CD4-positive, alpha-beta T cell (primary cell): ENCODE results near the gene ST6GALNAC3. TPM values are rescaled to one million over a fixed set of nuclear protein-coding genes. Genes with fewer than 3 reads are reported as not detected.
"Not testable (repeated sequence)": the region's sequence is repeated elsewhere in the genome, so short reads cannot be mapped to it uniquely, and the experiment has no call there.

Experiments used
- ATAC-seq: fragments of 200-7000 bp; cut with Tn5 transposase; one replicate; pipeline ENCODE4 v1.10.0; 2022; ENCODE audit warnings: mild to moderate bottlenecking; ENCODE audit not compliant: poor library complexity
- CTCF ChIA-PET: fragments of 350-600 bp; sonication (Branson Sonifier 250); formaldehyde crosslinking; loops from one replicate; lab custom pipeline; 2021; ENCODE audit warnings: antibody characterized with exemption, inconsistent platforms; lab: Charles Lee
- POLR2A ChIA-PET: fragments of 350-600 bp; sonication (Branson Sonifier 250); formaldehyde crosslinking; loops from one replicate; lab custom pipeline; 2021; ENCODE audit warnings: antibody characterized with exemption, inconsistent platforms; lab: Charles Lee
- DNase-seq, 14 experiments: peaks; one replicate each; pipeline ENCODE4 v3.0.0-alpha.2; 2013 to 2020; ENCODE audit warnings: mixed read lengths in 2 of 14
- H3K27ac ChIP-seq, 2 donors: one replicate each; pipeline versions ENCODE4 v1.5.1 to v1.7.0; 2013; ENCODE audit warnings: low read length in 2 of 2, low read depth in 1 of 2, mild to moderate bottlenecking in 1 of 2
- H3K27me3 ChIP-seq, 2 experiments: 1 replicate in 1 of 2; 2 replicates in 1 of 2; pipeline versions ENCODE4 v1.6.1 to v1.7.0; 2013; ENCODE audit warnings: low read length in 2 of 2, control low read depth in 1 of 2, mild to moderate bottlenecking in 1 of 2, moderate library complexity in 1 of 2; ENCODE audit not compliant: insufficient read depth in 2 of 2, control insufficient read depth in 1 of 2
- H3K36me3 ChIP-seq: one replicate; pipeline ENCODE4 v1.6.1; 2013; ENCODE audit warnings: low read length, control low read depth; ENCODE audit not compliant: insufficient read depth
- H3K4me1 ChIP-seq: one replicate; pipeline ENCODE4 v1.6.1; 2013; ENCODE audit warnings: low read length, control low read depth; ENCODE audit not compliant: insufficient read depth
- H3K4me3 ChIP-seq: one replicate; pipeline ENCODE4 v1.5.1; 2013; ENCODE audit warnings: mild to moderate bottlenecking, low read length, moderate library complexity
- H3K9me3 ChIP-seq, 2 experiments: 1 replicate in 1 of 2; 2 replicates in 1 of 2; pipeline versions ENCODE4 v1.6.1 to v1.7.0; 2013; ENCODE audit warnings: low read length in 2 of 2, mild to moderate bottlenecking in 2 of 2, control low read depth in 1 of 2, moderate library complexity in 1 of 2; ENCODE audit not compliant: control insufficient read depth in 1 of 2, insufficient read depth in 1 of 2
- H3K27ac Mint-ChIP-seq: one replicate; pipeline ENCODE4 v1.8.0; 2020; ENCODE audit warnings: mixed read lengths
- H3K27me3 Mint-ChIP-seq: one replicate; pipeline ENCODE4 v1.8.0; 2021; ENCODE audit warnings: mixed read lengths
- H3K36me3 Mint-ChIP-seq: one replicate; pipeline ENCODE4 v1.8.0; 2021; ENCODE audit warnings: low read depth, mixed read lengths
- H3K4me1 Mint-ChIP-seq: one replicate; pipeline ENCODE4 v1.8.0; 2021; ENCODE audit warnings: low read depth, mixed read lengths
- H3K4me3 Mint-ChIP-seq: one replicate; pipeline ENCODE4 v1.8.0; 2020; ENCODE audit warnings: mild to moderate bottlenecking, mixed read lengths
- H3K9me3 Mint-ChIP-seq: one replicate; pipeline ENCODE4 v1.8.0; 2020; ENCODE audit warnings: mixed read lengths
- intact Hi-C, 2 experiments: fragments of 100-400 bp; cut with DNase I in 1 of 2; cut with micrococcal nuclease in 1 of 2; formaldehyde crosslinking; loops; one replicate each; pipeline versions ENCODE4 v1.15.1 to v1.9.0; 2023 to 2025; cut with DNase I, micrococcal nuclease
- total RNA-seq, 174 experiments: library from RNA in 2 of 174; stranded (reverse) in 2 of 174; gene quantifications; one replicate each; pipeline ENCODE4 v1.2.3 and lab custom pipeline; 2021 to 2026
- TF ChIP-seq, protein P1 (sequence below): fragments of 200-600 bp; IDR thresholded peaks from one replicate; pipeline ENCODE4 v1.8.0; 2022; ENCODE audit warnings: antibody characterized with exemption, mild to moderate bottlenecking

The ST6GALNAC3 gene
- total RNA-seq, 2 experiments from 2014 or later: 0.77 to 1.3 TPM

DNA sequence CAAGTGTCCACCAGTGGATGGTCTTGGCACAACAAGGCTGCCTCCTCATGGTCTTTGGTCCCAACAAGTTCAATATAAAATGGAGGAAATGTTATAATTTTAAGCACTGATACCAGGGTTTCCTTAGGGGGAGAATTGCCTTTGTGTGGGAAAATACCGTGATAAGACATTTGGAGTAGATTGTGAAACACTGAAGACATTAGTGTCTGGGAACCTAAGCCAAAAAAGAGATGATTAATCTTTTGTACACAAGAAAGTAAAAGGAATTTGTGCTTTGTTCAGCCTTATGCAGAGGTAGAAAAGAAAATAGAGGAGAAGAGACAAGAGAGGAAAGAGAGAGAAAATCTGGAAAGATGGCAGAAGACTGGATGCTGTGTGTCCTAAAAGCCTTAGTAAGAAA is 36.1 kb downstream of the ST6GALNAC3 start:
- H3K27me3 Mint-ChIP-seq: peaks cover 10% of the 10 kb centered on the region
- H3K4me1 Mint-ChIP-seq: no peaks in the 10 kb centered on the region
- no peak overlapping the region for H3K27ac Mint-ChIP-seq
- no peak for DNase-seq
- CTCF ChIA-PET: no interaction called here
- no peak overlapping the region for H3K27ac ChIP-seq
- H3K9me3 Mint-ChIP-seq: no peaks in the 10 kb centered on the region
- no peak for ATAC-seq
- no peaks in the 10 kb centered on the region for H3K27me3 ChIP-seq
- intact Hi-C loops: no loop called here
- no peak overlapping the region for H3K4me3 Mint-ChIP-seq
- H3K36me3 Mint-ChIP-seq: no peaks in the 10 kb centered on the region
- H3K36me3 ChIP-seq: no peaks in the 10 kb centered on the region
- no peaks in the 10 kb centered on the region for H3K9me3 ChIP-seq
- POLR2A ChIA-PET: no interaction called here
- no peak overlapping the region for H3K4me3 ChIP-seq
- no peaks in the 10 kb centered on the region for H3K4me1 ChIP-seq
- TF ChIP-seq, protein P1, sequence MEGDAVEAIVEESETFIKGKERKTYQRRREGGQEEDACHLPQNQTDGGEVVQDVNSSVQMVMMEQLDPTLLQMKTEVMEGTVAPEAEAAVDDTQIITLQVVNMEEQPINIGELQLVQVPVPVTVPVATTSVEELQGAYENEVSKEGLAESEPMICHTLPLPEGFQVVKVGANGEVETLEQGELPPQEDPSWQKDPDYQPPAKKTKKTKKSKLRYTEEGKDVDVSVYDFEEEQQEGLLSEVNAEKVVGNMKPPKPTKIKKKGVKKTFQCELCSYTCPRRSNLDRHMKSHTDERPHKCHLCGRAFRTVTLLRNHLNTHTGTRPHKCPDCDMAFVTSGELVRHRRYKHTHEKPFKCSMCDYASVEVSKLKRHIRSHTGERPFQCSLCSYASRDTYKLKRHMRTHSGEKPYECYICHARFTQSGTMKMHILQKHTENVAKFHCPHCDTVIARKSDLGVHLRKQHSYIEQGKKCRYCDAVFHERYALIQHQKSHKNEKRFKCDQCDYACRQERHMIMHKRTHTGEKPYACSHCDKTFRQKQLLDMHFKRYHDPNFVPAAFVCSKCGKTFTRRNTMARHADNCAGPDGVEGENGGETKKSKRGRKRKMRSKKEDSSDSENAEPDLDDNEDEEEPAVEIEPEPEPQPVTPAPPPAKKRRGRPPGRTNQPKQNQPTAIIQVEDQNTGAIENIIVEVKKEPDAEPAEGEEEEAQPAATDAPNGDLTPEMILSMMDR: no peak

DNA sequence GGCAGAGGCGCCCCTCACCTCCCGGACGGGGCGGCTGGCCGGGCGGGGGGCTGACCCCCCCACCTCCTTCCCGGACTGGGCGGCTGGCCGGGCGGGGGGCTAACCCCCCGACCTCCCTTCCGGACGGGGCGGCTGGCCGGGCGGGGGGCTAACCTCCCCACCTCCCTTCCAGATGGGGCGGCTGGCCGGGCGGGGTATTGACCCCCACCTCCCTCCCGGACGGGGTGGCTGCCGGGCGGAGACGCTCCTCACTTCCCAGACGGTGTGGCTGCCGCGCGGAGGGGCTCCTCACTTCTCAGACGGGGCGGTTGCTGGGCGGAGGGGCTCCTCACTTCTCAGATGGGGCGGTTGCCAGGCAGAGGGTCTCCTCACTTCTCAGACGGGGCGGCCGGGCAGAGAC is 37.8 kb downstream of the ST6GALNAC3 start:
- DNase-seq, H3K36me3 Mint-ChIP-seq, H3K9me3 Mint-ChIP-seq, POLR2A ChIA-PET, CTCF ChIA-PET, H3K4me3 Mint-ChIP-seq, H3K27me3 Mint-ChIP-seq, H3K4me1 Mint-ChIP-seq, H3K27me3 ChIP-seq, H3K27ac Mint-ChIP-seq, ATAC-seq, intact Hi-C loops, H3K36me3 ChIP-seq, H3K9me3 ChIP-seq, H3K27ac ChIP-seq, H3K4me1 ChIP-seq, H3K4me3 ChIP-seq: not testable (repeated sequence)

DNA sequence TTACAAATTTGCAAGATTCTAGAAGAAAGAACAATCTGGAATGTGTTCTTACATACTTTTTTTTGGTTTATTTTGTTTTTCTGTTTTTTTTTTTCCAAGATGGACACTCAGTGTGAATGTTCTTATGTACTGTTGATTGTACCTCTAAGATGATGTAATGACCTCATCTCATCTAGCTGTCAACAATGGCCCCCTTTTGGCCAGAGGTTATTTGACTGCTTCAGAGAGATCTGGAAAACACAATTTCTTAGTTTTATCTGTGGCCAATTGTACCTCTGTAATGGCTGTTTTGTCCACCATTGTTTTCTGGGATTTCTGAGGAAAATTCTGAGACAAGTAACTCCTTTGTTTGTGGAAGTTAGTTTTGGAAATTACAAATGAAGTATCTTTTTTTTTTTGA is 38.9 kb downstream of the ST6GALNAC3 start:
- H3K27ac ChIP-seq: no peak overlapping the region
- DNase-seq (no peak), ATAC-seq (no peak)
- Mint-ChIP-seq H3K4me1 (no peaks in the 10 kb centered on the region), H3K27me3 (peaks cover 10% of the 10 kb centered on the region), H3K36me3 (no peaks in the 10 kb centered on the region), H3K4me3 (no peak overlapping the region), H3K27ac (no peak overlapping the region), H3K9me3 (no peaks in the 10 kb centered on the region)
- TF ChIP-seq, protein P1: no peak
- no peak overlapping the region for H3K4me3 ChIP-seq
- no peaks in the 10 kb centered on the region for H3K4me1 ChIP-seq
- H3K9me3 ChIP-seq: no peaks in the 10 kb centered on the region
- intact Hi-C loops: no loop called here
- POLR2A ChIA-PET: no interaction called here
- CTCF ChIA-PET: interaction anchor here (1.0 kb wide), 1 partner anchor 21 kb away, joined by 4 read pairs; no protein-coding TSS in a partner anchor
- H3K27me3 ChIP-seq: no peaks in the 10 kb centered on the region
- no peaks in the 10 kb centered on the region for H3K36me3 ChIP-seq

DNA sequence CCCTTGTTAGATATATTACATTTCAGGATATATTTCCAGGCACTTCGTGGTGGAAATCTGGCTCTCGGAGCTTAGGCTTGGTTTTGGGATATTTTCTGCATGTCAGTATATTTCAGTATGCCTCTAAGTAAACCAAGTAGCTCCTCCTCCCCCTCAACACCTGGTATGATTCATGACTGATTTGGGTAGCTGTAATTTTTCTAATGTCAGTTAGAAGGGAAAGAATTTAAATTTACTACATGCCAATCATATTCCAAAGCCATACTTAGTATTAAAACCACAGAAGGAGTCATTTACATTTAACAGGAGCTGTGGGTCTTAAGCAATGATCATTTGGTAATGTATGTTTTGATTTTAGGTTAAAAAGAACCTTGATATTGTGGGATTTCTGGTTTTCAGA is 40.6 kb downstream of the ST6GALNAC3 start:
- intact Hi-C loops: no loop called here
- Mint-ChIP-seq H3K9me3 (no peaks in the 10 kb centered on the region), H3K4me1 (no peaks in the 10 kb centered on the region), H3K27me3 (peaks cover 1% of the 10 kb centered on the region), H3K27ac (no peak overlapping the region), H3K36me3 (no peaks in the 10 kb centered on the region), H3K4me3 (no peak overlapping the region)
- H3K4me3 ChIP-seq: no peak overlapping the region
- CTCF ChIA-PET: interaction anchor here (0.7 kb wide), 1 partner anchor 10 kb away, joined by 3 read pairs; no protein-coding TSS in a partner anchor
- TF ChIP-seq, protein P1: no peak
- DNase-seq: no peak
- no peaks in the 10 kb centered on the region for H3K4me1 ChIP-seq
- no peak for ATAC-seq
- H3K27me3 ChIP-seq: no peaks in the 10 kb centered on the region
- POLR2A ChIA-PET: no interaction called here
- H3K9me3 ChIP-seq: no peaks in the 10 kb centered on the region
- no peaks in the 10 kb centered on the region for H3K36me3 ChIP-seq
- no peak overlapping the region for H3K27ac ChIP-seq
